Measurements from ENCODE around the gene PKM. TPM values are rescaled to one million over a fixed set of nuclear protein-coding genes. Genes with fewer than 3 reads are reported as not detected.
"Not testable (repeated sequence)": the region's sequence is repeated elsewhere in the genome, so short reads cannot be mapped to it uniquely, and the experiment has no call there.

Gene PKM
- total RNA-seq (2014; rRNA removed; shearing (Covaris generic)) = 1,252 and 1,322 TPM in 2 replicates
- polyA plus RNA-seq (2015; cell fraction: cytosol; rRNA removed) = 1,084 and 1,242 TPM in 2 replicates
- 800 and 830 TPM in 2 replicates for polyA plus RNA-seq (2015; cell fraction: nucleus; rRNA removed)

DNA sequence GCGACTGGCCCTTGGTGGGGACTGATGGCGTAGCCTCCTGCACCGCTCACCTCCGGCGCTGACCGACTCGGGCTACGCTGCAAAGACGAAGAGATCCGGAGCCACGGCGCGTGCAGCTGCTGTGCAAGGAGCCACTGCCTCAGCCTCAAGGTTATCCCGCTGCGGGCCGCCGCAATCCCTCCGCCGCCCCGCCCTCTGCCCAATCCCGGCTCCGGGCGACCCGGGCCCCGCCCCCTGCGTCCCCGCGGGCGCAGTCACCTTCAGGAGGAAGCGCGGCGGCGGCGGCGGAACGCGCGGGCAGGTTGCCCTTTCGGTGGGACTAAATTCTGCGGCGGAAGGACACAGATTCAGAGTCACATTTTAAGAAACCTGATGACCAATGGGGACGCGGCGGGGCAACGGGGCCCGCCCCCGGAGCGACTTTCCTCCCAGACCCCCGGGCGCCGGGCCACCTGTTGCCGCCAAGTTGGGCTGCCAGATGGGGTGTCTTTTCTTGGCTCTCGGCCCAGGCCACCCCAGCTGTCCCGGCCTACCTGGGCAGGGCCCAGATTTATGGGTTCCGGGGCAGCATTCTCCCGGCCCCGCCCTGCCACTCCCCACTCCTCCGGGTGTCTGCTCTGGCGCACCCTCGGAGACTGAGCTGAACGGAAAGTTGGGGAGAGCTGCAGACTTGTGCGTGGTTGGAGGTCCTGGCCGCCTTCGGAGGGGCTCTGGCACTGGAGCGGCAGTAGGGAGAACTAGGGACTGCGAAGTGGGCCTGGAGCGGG, at the start of gene PKM:
PKM (minus strand) TSS at position 125 of the 767 bp plus-strand sequence. CDS start 12,093 bp downstream, outside the sequence.
- in situ Hi-C loops (cut with HindIII; ENCODE audit: low pct_unique_long_range_greater_than_20kb, low sequenced_read_pairs) = no loop called here
- peak; percentile 93 for DNase-seq (ENCODE audit: low read depth, low spot score)

DNA sequence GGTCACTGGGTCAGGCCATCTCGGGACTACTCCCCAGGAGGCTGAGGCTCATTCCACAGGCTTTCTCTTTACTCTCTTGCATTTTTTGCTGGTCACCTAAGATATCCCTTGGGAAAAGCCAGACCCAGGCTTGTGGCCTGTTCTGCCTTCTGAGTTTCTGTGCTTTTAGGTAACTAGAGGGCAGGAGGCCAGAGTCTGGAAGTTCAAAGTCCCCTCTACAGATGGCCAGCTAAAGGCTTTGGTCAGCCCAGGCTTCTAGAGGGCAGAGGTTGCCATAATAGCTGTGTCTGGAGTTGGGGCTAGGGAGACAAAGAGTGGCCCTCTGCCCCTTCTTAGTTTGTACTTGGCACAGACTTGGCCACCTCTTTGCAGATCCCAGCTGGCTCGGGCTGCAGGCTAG, 49.8 kb upstream of the PKM start:
- in situ Hi-C loops (cut with HindIII; ENCODE audit: low pct_unique_long_range_greater_than_20kb, low sequenced_read_pairs) = no loop called here
- no peak for DNase-seq (ENCODE audit: low read depth, low spot score)

GRCh38 chr15:72278737-72279136, 47.7 kb upstream of the PKM start:
- in situ Hi-C loops (cut with HindIII; ENCODE audit: low pct_unique_long_range_greater_than_20kb, low sequenced_read_pairs) = no loop called here
- DNase-seq (ENCODE audit: low read depth, low spot score) = no peak

GRCh38 chr15:72276326-72276700, 45.3 kb upstream of the PKM start:
- in situ Hi-C loops (cut with HindIII; ENCODE audit: low pct_unique_long_range_greater_than_20kb, low sequenced_read_pairs) = no loop called here

GRCh38 chr15:72275635-72276325, 44.8 kb upstream of the PKM start:
- DNase-seq (ENCODE audit: low read depth, low spot score); in situ Hi-C loops (cut with HindIII; ENCODE audit: low pct_unique_long_range_greater_than_20kb, low sequenced_read_pairs): not testable (repeated sequence)

More at GRCh38 chr15:72276326-72276700, 45.3 kb upstream of the PKM start:
- no peak for DNase-seq (ENCODE audit: low read depth, low spot score)

DNA sequence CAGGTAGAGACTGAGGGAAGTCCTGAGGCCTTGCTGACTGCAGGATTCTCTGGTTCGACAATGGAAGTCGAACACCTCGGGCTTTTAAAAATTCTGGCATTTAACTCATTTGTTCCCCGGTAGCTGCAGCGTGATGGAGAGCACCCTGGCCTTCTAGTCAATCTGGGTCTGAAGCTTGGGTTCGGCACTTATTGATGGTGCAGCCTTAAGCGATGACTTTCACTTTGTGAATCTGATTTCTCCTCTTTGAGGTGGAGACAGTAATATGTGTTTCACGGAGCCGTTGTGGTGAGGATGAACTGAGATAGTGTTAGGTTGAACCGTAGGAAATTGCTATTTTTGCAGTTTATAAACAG, 42.0 kb upstream of the PKM start:
- in situ Hi-C loops (cut with HindIII; ENCODE audit: low pct_unique_long_range_greater_than_20kb, low sequenced_read_pairs) = no loop called here
- DNase-seq (ENCODE audit: low read depth, low spot score) = no peak

- in situ Hi-C loops (cut with HindIII; ENCODE audit: low pct_unique_long_range_greater_than_20kb, low sequenced_read_pairs) = no loop called here
Observed at GRCh38 chr15:72272213-72272996, 41.4 kb upstream of the PKM start, which contains the start of gene PARP6. PARP6 (minus strand) TSS chr15:72272554; CDS start chr15:72267477, 5,077 bp downstream.

GRCh38 chr15:72271895-72272212, 40.9 kb upstream of the PKM start:
- peak; percentile 4 for DNase-seq (ENCODE audit: low read depth, low spot score)
- in situ Hi-C loops (cut with HindIII; ENCODE audit: low pct_unique_long_range_greater_than_20kb, low sequenced_read_pairs) = no loop called here

More at GRCh38 chr15:72272213-72272996, 41.4 kb upstream of the PKM start, which contains the start of gene PARP6:
- DNase-seq (ENCODE audit: low read depth, low spot score) = peak; percentile 96

DNA sequence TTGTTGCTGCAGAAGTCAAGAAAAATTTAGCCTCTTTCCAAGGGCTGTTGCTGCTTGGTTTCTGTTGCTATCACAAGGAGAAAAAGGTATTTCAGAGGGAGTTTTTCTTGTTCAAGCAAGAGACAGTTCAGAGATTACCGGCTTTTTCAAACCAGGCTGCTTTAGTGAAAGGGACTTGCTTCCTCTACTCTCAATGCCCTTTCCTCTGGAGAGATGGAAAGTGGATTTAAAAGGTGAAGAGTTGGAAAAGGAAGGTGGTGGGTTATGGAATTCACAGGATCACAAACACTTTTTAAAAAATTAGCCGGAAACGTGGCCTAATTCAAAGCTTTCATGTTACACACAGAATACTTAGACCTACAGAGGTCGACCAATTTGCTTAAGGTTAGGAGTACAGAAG, 40.2 kb upstream of the PKM start:
- no peak for DNase-seq (ENCODE audit: low read depth, low spot score)
- in situ Hi-C loops (cut with HindIII; ENCODE audit: low pct_unique_long_range_greater_than_20kb, low sequenced_read_pairs) = no loop called here

DNA sequence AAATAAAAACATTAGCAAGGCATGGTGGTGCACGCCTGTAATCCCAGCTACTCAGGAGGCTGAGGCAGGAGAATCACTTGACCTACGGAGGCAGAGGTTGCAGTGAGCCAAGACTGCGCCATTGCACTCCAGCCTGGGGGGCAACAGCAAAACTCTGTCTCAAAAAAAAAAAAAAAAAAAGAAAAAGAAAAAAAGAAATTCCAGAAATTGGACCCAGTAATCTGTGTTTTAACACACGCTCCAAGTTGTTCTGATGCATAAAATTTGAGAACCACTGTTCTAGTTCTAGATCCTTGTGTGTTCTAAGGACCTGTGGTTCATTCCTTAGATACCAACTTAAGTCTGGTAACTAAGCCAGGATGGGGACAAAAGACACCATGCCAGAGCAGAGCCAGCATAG, 38.7 kb upstream of the PKM start:
- in situ Hi-C loops (cut with HindIII; ENCODE audit: low pct_unique_long_range_greater_than_20kb, low sequenced_read_pairs) = no loop called here
- no peak for DNase-seq (ENCODE audit: low read depth, low spot score)

DNA sequence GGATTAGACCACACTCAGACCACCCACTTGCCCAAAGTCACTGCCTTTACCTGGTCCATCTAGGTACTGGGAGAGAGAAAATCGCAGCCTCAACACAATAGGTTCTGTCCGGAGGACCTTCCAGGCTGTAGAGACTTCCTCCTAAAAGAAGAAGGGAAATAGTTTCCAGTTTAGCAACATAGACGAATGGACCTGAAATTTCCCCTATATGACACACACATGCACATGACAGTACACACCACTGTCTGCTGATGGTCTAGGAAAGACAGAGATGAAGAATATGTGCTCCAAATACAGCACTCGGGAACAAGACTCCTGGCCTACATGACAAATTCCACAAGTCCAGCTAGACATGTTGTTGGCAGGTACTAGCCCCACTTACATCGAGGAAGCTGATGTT, 34.0 kb upstream of the PKM start:
- no peak for DNase-seq (ENCODE audit: low read depth, low spot score)
- in situ Hi-C loops (cut with HindIII; ENCODE audit: low pct_unique_long_range_greater_than_20kb, low sequenced_read_pairs) = no loop called here

DNA sequence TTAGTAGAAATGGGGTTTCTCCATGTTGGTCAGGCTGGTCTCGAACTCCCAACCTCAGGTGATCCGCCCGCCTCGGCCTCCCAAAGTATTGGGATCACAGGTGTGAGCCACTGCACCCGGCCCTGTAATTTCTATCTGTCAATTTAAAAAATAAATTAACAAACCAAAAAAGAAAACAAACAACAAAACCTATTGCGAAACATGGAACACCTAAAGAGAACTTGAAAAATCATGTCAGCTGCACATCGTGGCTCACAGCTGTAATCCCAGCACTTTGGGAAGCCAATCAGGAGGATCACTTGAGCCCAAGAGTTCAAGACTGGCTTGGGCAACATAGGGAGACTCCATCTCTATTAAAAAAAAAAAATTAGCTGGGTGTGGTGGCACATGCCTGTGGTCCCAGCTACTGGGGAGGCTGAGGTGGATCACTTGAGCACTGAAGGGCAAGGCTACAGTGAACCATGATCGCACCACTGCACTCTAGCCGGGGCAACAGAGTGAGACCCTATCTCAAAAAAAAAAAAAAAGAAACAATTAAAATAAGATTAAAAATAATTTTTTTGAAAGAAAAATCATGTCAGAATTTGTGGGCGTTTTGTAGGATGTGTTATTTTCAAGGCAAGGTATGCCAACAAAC, 21.8 kb upstream of the PKM start:
- no peak for DNase-seq (ENCODE audit: low read depth, low spot score)
- in situ Hi-C loops (cut with HindIII; ENCODE audit: low pct_unique_long_range_greater_than_20kb, low sequenced_read_pairs) = no loop called here

DNA sequence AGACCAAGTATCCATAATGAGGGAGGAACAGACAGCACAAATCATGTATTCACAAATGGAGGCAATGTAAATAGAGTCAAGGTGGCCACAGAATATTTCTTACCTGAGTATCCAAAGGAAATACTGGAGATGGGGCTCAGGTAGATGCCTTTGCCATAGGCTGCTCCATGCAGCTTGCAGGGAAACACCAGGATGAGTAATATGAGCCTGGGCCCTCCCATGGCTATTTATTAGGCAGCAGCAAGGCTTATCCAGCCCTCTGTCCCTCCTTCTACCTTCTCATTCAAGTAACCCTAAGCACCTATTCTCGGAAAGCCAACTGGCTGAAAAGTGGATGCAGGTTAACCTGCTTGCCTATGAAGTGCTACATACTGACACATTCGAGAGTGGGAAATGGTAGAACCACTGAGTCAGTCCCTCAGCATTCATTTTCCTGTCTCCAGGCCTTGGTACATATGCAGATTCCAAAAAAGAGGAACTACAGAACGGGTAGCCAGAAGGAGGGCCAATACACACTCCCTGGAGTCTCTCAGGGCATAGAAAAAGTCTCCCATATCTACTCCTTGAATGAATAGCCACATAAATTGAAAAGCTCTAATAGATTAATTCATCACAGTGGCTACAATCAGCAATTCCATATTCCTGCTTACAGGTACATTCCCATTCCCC, 18.3 kb upstream of the PKM start:
- DNase-seq (ENCODE audit: low read depth, low spot score) = no peak
- in situ Hi-C loops (cut with HindIII; ENCODE audit: low pct_unique_long_range_greater_than_20kb, low sequenced_read_pairs) = no loop called here

DNA sequence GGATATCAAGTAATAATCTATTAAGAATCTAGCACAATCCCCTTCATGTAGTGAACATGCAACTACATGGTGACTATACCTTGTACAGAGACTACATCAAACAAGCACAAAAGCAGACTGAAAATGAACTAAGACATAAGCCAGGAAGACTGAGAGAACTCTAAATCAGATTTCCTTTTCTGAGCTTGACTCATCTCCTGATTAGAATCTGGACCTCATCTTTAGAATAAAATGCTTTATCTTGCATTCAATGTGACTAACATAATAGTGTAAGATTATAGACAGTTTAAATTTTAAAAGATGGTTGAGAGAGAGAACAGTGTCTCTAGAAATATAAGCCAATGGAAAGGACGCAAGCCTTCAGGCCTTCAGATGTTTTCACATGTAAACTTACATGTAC, 17.5 kb upstream of the PKM start:
- in situ Hi-C loops (cut with HindIII; ENCODE audit: low pct_unique_long_range_greater_than_20kb, low sequenced_read_pairs) = no loop called here
- DNase-seq (ENCODE audit: low read depth, low spot score) = no peak

GRCh38 chr15:72242775-72243370, 11.9 kb upstream of the PKM start:
- in situ Hi-C loops (cut with HindIII; ENCODE audit: low pct_unique_long_range_greater_than_20kb, low sequenced_read_pairs) = no loop called here
- no peak for DNase-seq (ENCODE audit: low read depth, low spot score)

GRCh38 chr15:72239652-72240051, 8.7 kb upstream of the PKM start:
- DNase-seq (ENCODE audit: low read depth, low spot score) = no peak

GRCh38 chr15:72238586-72238985, 7.6 kb upstream of the PKM start:
- no peak for DNase-seq (ENCODE audit: low read depth, low spot score)
- in situ Hi-C loops (cut with HindIII; ENCODE audit: low pct_unique_long_range_greater_than_20kb, low sequenced_read_pairs) = no loop called here

More at GRCh38 chr15:72239652-72240051, 8.7 kb upstream of the PKM start:
- in situ Hi-C loops (cut with HindIII; ENCODE audit: low pct_unique_long_range_greater_than_20kb, low sequenced_read_pairs) = no loop called here

All from SK-MEL-5 (cell line).